Measurements from ENCODE around the gene NTS. TPM values are rescaled to one million over a fixed set of nuclear protein-coding genes. Genes with fewer than 3 reads are reported as not detected.

The NTS gene
- total and polyA plus RNA-seq, 3 donors from 2014 or later: 1.2 TPM; not detected in 2

- no peak for TF ChIP-seq CTCF (IDR thresholded peaks at IDR 0.05)
- TF ChIP-seq POLR2A (IDR thresholded peaks at IDR 0.05): no peak
- Histone ChIP-seq H3K27me3 (no peaks in the 10 kb centered on the region), H3K36me3 (ENCODE audit: low read depth, missing control alignments) (no peaks in the 10 kb centered on the region), H3K4me3 (no peak overlapping the region), H3K9me3 (no peaks in the 10 kb centered on the region), H3K27ac (no peak overlapping the region), H3K4me1 (no peaks in the 10 kb centered on the region)
- DNase-seq: no peak
- intact Hi-C loops (cut with DNase I; ENCODE audit: low total_unique reads): no loop called here
- WGBS, 2 donors: 81 to 82% methylated on average over 2 of the region's 2 CpGs
Measured at GRCh38 chr12:85831327-85831990, 42.6 kb upstream of the NTS start.

GRCh38 chr12:85833579-85833978 is 40.5 kb upstream of the NTS start:
- Histone ChIP-seq H3K9me3 (no peaks in the 10 kb centered on the region), H3K4me3 (no peak overlapping the region), H3K27me3 (no peaks in the 10 kb centered on the region), H3K4me1 (no peaks in the 10 kb centered on the region), H3K36me3 (ENCODE audit: low read depth, missing control alignments) (no peaks in the 10 kb centered on the region), H3K27ac (no peak overlapping the region)
- intact Hi-C loops (cut with DNase I; ENCODE audit: low total_unique reads): no loop called here
- no peak for DNase-seq
- no peak for TF ChIP-seq CTCF (IDR thresholded peaks at IDR 0.05)
- TF ChIP-seq POLR2A (IDR thresholded peaks at IDR 0.05): no peak

GRCh38 chr12:85834378-85834777 is 39.7 kb upstream of the NTS start:
- no peak overlapping the region for H3K4me3 ChIP-seq
- no peak overlapping the region for H3K27ac ChIP-seq
- H3K36me3 ChIP-seq (ENCODE audit: low read depth, missing control alignments): no peaks in the 10 kb centered on the region
- no peak for TF ChIP-seq POLR2A (IDR thresholded peaks at IDR 0.05)
- TF ChIP-seq CTCF (IDR thresholded peaks at IDR 0.05): no peak
- no peak for DNase-seq
- H3K27me3 ChIP-seq: no peaks in the 10 kb centered on the region
- intact Hi-C loops (cut with DNase I; ENCODE audit: low total_unique reads): no loop called here
- H3K9me3 ChIP-seq: no peaks in the 10 kb centered on the region
- 54 to 72% methylated on average over 2 of the region's 2 CpGs for WGBS, 2 donors
- H3K4me1 ChIP-seq: no peaks in the 10 kb centered on the region

GRCh38 chr12:85835426-85836196 is 38.5 kb upstream of the NTS start:
- no peaks in the 10 kb centered on the region for H3K4me1 ChIP-seq
- intact Hi-C loops (cut with DNase I; ENCODE audit: low total_unique reads): no loop called here
- peak overlapping the region; percentile 11 to 19 for H3K4me3 ChIP-seq
- H3K9me3 ChIP-seq: no peaks in the 10 kb centered on the region
- H3K36me3 ChIP-seq (ENCODE audit: low read depth, missing control alignments): no peaks in the 10 kb centered on the region
- WGBS, 2 donors: 1 to 6% methylated on average over 4 of the region's 4 CpGs
- H3K27ac ChIP-seq: peak overlapping the region in 1 of 2 donors; percentile 41
- DNase-seq: no peak
- TF ChIP-seq POLR2A (IDR thresholded peaks at IDR 0.05): no peak
- TF ChIP-seq CTCF (IDR thresholded peaks at IDR 0.05): no peak
- H3K27me3 ChIP-seq: no peaks in the 10 kb centered on the region

Data from testis (tissue), 3 donors.